DND-41 (cell line): ENCODE results near the gene ERC2.

ENCODE experiments used
- ATAC-seq: fragments of 200-7000 bp; cut with Tn5 transposase; 3 replicates; pipeline ENCODE4 v1.9.1; 2021; ENCODE audit warnings: low read depth; ENCODE audit not compliant: insufficient read depth
- DNase-seq: peaks from one replicate; pipeline ENCODE4 v3.0.0-alpha.2; 2020
- H2AFZ ChIP-seq: 2 replicates; pipeline ENCODE4 v1.6.0; 2012; ENCODE audit warnings: low read depth, low read length
- H3K27ac ChIP-seq: 2 replicates; pipeline ENCODE4 v1.5.1; 2012; ENCODE audit warnings: low read length, inconsistent platforms
- H3K27me3 ChIP-seq: fragments of 200-600 bp; sonication (generic); 2 replicates; pipeline ENCODE4 v1.6.0; 2012; ENCODE audit warnings: low read length, mild to moderate bottlenecking, inconsistent platforms; ENCODE audit not compliant: insufficient read depth, poor library complexity
- H3K36me3 ChIP-seq: 2 replicates; pipeline ENCODE4 v1.5.1; 2012; ENCODE audit warnings: low read length, inconsistent platforms; ENCODE audit not compliant: insufficient read depth
- H3K4me1 ChIP-seq: 2 replicates; pipeline ENCODE4 v1.5.1; 2012; ENCODE audit warnings: mild to moderate bottlenecking, low read length; ENCODE audit not compliant: insufficient read depth
- H3K4me2 ChIP-seq: 2 replicates; pipeline ENCODE4 v1.6.0; 2012; ENCODE audit warnings: mild to moderate bottlenecking, moderate library complexity, low read length, inconsistent platforms; ENCODE audit not compliant: insufficient read depth
- H3K4me3 ChIP-seq, 2 experiments: fragments of 200-600 bp in 1 of 2; shearing (Covaris generic) in 1 of 2; 2 replicates each; pipeline ENCODE4 v1.5.1; 2012 to 2016; ENCODE audit warnings: inconsistent platforms in 2 of 2, low read length in 2 of 2, mild to moderate bottlenecking in 2 of 2, low read depth in 1 of 2, moderate library complexity in 1 of 2
- H3K79me2 ChIP-seq: 2 replicates; pipeline ENCODE4 v1.6.0; 2012; ENCODE audit warnings: low read length, inconsistent platforms; ENCODE audit not compliant: insufficient read depth
- H3K9ac ChIP-seq: 2 replicates; pipeline ENCODE4 v1.6.0; 2012; ENCODE audit warnings: low read depth, mild to moderate bottlenecking, inconsistent platforms, low read length, moderate library complexity
- H3K9me3 ChIP-seq: 2 replicates; pipeline ENCODE4 v1.5.1; 2012; ENCODE audit warnings: low read length, moderate library complexity, mild to moderate bottlenecking, inconsistent platforms; ENCODE audit not compliant: insufficient read depth, severe bottlenecking
- H4K20me1 ChIP-seq: 2 replicates; pipeline ENCODE4 v1.6.0; 2012; ENCODE audit warnings: low read length; ENCODE audit not compliant: insufficient read depth
- EZH2 ChIP-seq: IDR thresholded peaks from 3 replicates; pipeline ENCODE4 v1.6.1; 2012; ENCODE audit warnings: borderline replicate concordance, low read depth, mild to moderate bottlenecking, moderate library complexity, low read length, inconsistent platforms; ENCODE audit not compliant: severe bottlenecking
- TF ChIP-seq, protein P1 (sequence below): IDR thresholded peaks from 2 replicates; pipeline ENCODE4 v1.5.1; 2012; ENCODE audit warnings: borderline replicate concordance, low read length, moderate library complexity, mild to moderate bottlenecking; ENCODE audit not compliant: poor library complexity, severe bottlenecking; ENCODE audit errors: extremely low read depth

The ERC2 gene

DNA sequence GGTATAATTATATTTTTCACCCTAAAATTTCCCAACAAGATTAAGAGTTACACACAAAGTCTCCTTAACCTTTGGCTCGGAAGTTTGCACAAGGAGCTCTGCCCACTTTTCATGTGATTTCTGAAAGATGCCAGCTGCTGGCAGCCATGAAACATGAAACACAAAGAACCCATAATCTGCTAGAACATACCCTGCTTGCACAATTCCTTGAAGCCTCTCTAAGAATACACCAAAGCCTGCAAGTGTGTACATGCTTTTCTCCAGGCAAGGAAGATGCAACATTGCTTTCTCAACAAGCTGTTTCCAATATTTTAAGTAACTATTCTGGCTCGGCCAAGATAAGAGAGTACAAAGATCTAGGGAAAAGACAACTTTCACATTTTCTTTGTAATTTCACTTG lies 799.1 kb downstream of the ERC2 start:
- Histone ChIP-seq H3K4me3 (no peak overlapping the region), H3K4me1 (no peaks in the 10 kb centered on the region), H2AFZ (no peak overlapping the region), H3K9ac (no peak overlapping the region), H3K4me2 (no peak overlapping the region), H3K27ac (no peak overlapping the region), H3K27me3 (no peaks in the 10 kb centered on the region), H4K20me1 (no peaks in the 10 kb centered on the region), H3K79me2 (no peaks in the 10 kb centered on the region), H3K9me3 (no peaks in the 10 kb centered on the region), H3K36me3 (no peaks in the 10 kb centered on the region)
- no peak for ATAC-seq
- TF ChIP-seq EZH2, result no peak
- TF ChIP-seq, protein P1, sequence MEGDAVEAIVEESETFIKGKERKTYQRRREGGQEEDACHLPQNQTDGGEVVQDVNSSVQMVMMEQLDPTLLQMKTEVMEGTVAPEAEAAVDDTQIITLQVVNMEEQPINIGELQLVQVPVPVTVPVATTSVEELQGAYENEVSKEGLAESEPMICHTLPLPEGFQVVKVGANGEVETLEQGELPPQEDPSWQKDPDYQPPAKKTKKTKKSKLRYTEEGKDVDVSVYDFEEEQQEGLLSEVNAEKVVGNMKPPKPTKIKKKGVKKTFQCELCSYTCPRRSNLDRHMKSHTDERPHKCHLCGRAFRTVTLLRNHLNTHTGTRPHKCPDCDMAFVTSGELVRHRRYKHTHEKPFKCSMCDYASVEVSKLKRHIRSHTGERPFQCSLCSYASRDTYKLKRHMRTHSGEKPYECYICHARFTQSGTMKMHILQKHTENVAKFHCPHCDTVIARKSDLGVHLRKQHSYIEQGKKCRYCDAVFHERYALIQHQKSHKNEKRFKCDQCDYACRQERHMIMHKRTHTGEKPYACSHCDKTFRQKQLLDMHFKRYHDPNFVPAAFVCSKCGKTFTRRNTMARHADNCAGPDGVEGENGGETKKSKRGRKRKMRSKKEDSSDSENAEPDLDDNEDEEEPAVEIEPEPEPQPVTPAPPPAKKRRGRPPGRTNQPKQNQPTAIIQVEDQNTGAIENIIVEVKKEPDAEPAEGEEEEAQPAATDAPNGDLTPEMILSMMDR, result no peak
- DNase-seq, result no peak

DNA sequence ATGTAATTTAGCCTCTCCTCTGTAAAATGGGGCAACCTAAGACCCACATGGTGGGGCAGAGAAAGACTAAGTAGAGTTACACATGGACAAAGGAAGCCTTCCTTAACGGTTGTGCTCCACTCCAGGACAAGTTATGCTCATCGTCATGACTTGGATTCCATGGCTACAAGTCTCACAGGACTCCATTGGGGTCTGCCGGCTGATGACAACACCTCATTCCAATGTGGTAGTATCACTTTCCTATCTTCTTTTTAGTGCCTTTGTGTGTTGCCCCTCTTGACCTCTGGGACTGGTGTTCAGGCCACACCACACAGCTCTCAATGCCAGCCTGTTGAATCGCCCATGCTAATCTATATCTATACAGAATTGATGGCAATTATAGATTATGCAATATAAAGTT lies 799.9 kb downstream of the ERC2 start:
- Histone ChIP-seq H3K4me3 (no peak overlapping the region), H4K20me1 (no peaks in the 10 kb centered on the region), H3K79me2 (no peaks in the 10 kb centered on the region), H3K4me1 (no peaks in the 10 kb centered on the region), H3K36me3 (no peaks in the 10 kb centered on the region), H3K9ac (no peak overlapping the region), H3K4me2 (no peak overlapping the region), H2AFZ (no peak overlapping the region), H3K9me3 (no peaks in the 10 kb centered on the region), H3K27ac (no peak overlapping the region), H3K27me3 (no peaks in the 10 kb centered on the region)
- DNase-seq, result no peak
- ATAC-seq, result no peak
- TF ChIP-seq, protein P1, result no peak
- no peak for TF ChIP-seq EZH2

DNA sequence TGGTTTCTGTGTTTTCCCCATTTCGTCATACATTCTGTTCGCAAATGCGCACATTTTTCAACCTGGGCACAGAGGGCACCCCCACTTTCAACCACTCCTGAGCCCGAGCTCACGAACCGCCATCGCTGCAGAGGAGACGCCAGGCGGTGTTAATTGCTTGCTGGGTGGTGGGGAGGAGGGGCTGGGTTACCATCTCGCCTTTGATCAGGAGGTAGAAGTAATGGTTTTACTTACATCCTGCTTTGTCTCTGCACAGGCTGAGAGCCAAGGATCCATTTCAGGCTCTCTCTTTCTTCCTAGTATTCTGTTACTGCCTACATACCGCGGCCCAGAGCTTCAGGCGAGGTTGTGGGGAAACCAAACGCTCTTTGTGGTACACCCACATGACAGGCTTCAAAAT lies 803.9 kb downstream of the ERC2 start:
- H4K20me1 ChIP-seq, result no peaks in the 10 kb centered on the region
- H3K79me2 ChIP-seq, result no peaks in the 10 kb centered on the region
- H3K9ac ChIP-seq, result no peak overlapping the region
- DNase-seq (no peak), ATAC-seq (no peak; the same call in 2 of the 3 replicates)
- H3K36me3 ChIP-seq, result no peaks in the 10 kb centered on the region
- H3K9me3 ChIP-seq, result no peaks in the 10 kb centered on the region
- no peak overlapping the region for H2AFZ ChIP-seq
- no peak overlapping the region for H3K4me3 ChIP-seq
- no peak overlapping the region for H3K4me2 ChIP-seq
- TF ChIP-seq, protein P1, result no peak
- TF ChIP-seq EZH2, result no peak
- no peak overlapping the region for H3K27ac ChIP-seq
- H3K4me1 ChIP-seq, result no peaks in the 10 kb centered on the region
- peaks cover 4% of the 10 kb centered on the region for H3K27me3 ChIP-seq

DNA sequence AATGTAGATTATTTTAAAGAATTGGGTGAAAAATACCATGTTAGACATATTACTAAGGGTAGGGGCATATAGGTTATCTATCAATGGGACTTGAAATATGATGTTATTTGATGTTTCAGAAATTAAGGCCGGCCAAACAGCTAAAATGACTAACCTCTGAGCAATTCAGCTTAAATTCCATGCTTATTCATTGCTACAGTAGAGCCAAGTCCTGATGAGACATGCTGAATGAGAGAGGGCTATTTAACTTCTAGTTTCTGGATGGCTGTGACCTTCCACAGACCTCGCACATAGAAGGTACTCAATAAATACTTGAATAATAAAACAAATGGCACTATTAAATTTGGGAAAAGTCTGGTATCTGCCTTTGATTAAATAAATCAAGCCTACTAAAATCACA lies 805.6 kb downstream of the ERC2 start:
- no peaks in the 10 kb centered on the region for H4K20me1 ChIP-seq
- H3K27ac ChIP-seq, result no peak overlapping the region
- no peak overlapping the region for H3K9ac ChIP-seq
- H2AFZ ChIP-seq, result no peak overlapping the region
- no peak for ATAC-seq
- no peaks in the 10 kb centered on the region for H3K9me3 ChIP-seq
- H3K4me3 ChIP-seq, result no peak overlapping the region
- TF ChIP-seq, protein P1, result no peak
- no peak for TF ChIP-seq EZH2
- no peaks in the 10 kb centered on the region for H3K4me1 ChIP-seq
- H3K79me2 ChIP-seq, result no peaks in the 10 kb centered on the region
- no peak for DNase-seq
- H3K4me2 ChIP-seq, result no peak overlapping the region
- no peaks in the 10 kb centered on the region for H3K36me3 ChIP-seq
- peaks cover 4% of the 10 kb centered on the region for H3K27me3 ChIP-seq
